ENCODE data around the gene OPCML. TPM values are rescaled to one million over a fixed set of nuclear protein-coding genes. Genes with fewer than 3 reads are reported as not detected.
"Not testable (repeated sequence)": the region's sequence is repeated elsewhere in the genome, so short reads cannot be mapped to it uniquely, and the experiment has no call there.

Gene OPCML
- total RNA-seq, 1 donor from 2014 or later = 0.61 TPM

GRCh38 chr11:132379540-132379939 lies 1152.8 kb downstream of the OPCML start:
- peaks cover 5% of the 10 kb centered on the region for H3K9me3 Mint-ChIP-seq (ENCODE audit: unreplicated experiment)
- DNase-seq = no peak

GRCh38 chr11:132373405-132374143 lies 1158.7 kb downstream of the OPCML start:
- TF ChIP-seq CTCF (IDR thresholded peaks at IDR 0.05; ENCODE audit: partially characterized antibody, unreplicated experiment) = no peak
- DNase-seq = no peak
- Mint-ChIP-seq H3K27ac (ENCODE audit: unreplicated experiment) (no peak overlapping the region), H3K27me3 (ENCODE audit: unreplicated experiment) (no peaks in the 10 kb centered on the region), H3K4me1 (ENCODE audit: low read depth, unreplicated experiment) (no peaks in the 10 kb centered on the region), H3K36me3 (ENCODE audit: unreplicated experiment) (no peaks in the 10 kb centered on the region), H3K4me3 (ENCODE audit: unreplicated experiment) (no peak overlapping the region), H3K9me3 (ENCODE audit: unreplicated experiment) (no peaks in the 10 kb centered on the region)

More at GRCh38 chr11:132379540-132379939, 1152.8 kb downstream of the OPCML start:
- Mint-ChIP-seq H3K27ac (ENCODE audit: unreplicated experiment) (no peak overlapping the region), H3K27me3 (ENCODE audit: unreplicated experiment) (peaks cover 1% of the 10 kb centered on the region), H3K36me3 (ENCODE audit: unreplicated experiment) (peaks cover 15% of the 10 kb centered on the region), H3K4me1 (ENCODE audit: low read depth, unreplicated experiment) (no peaks in the 10 kb centered on the region), H3K4me3 (ENCODE audit: unreplicated experiment) (no peak overlapping the region)
- no peak for TF ChIP-seq CTCF (IDR thresholded peaks at IDR 0.05; ENCODE audit: partially characterized antibody, unreplicated experiment)

GRCh38 chr11:132370114-132370513 lies 1162.2 kb downstream of the OPCML start:
- not testable (repeated sequence) for H3K27me3 Mint-ChIP-seq (ENCODE audit: unreplicated experiment); H3K27ac Mint-ChIP-seq (ENCODE audit: unreplicated experiment); H3K36me3 Mint-ChIP-seq (ENCODE audit: unreplicated experiment); H3K4me3 Mint-ChIP-seq (ENCODE audit: unreplicated experiment); H3K9me3 Mint-ChIP-seq (ENCODE audit: unreplicated experiment); H3K4me1 Mint-ChIP-seq (ENCODE audit: low read depth, unreplicated experiment); DNase-seq

- no peak for TF ChIP-seq CTCF (IDR thresholded peaks at IDR 0.05; ENCODE audit: partially characterized antibody, unreplicated experiment)
- H3K36me3 Mint-ChIP-seq (ENCODE audit: unreplicated experiment) = no peaks in the 10 kb centered on the region
- DNase-seq = no peak
- no peaks in the 10 kb centered on the region for H3K9me3 Mint-ChIP-seq (ENCODE audit: unreplicated experiment)
- no peaks in the 10 kb centered on the region for H3K27me3 Mint-ChIP-seq (ENCODE audit: unreplicated experiment)
- no peak overlapping the region for H3K4me3 Mint-ChIP-seq (ENCODE audit: unreplicated experiment)
- H3K27ac Mint-ChIP-seq (ENCODE audit: unreplicated experiment) = no peak overlapping the region
- H3K4me1 Mint-ChIP-seq (ENCODE audit: low read depth, unreplicated experiment) = no peaks in the 10 kb centered on the region
Observed at GRCh38 chr11:132367293-132367692, 1165.0 kb downstream of the OPCML start.

GRCh38 chr11:132365650-132366049 lies 1166.7 kb downstream of the OPCML start:
- Mint-ChIP-seq H3K9me3 (ENCODE audit: unreplicated experiment) (no peaks in the 10 kb centered on the region), H3K36me3 (ENCODE audit: unreplicated experiment) (no peaks in the 10 kb centered on the region), H3K4me1 (ENCODE audit: low read depth, unreplicated experiment) (no peaks in the 10 kb centered on the region)

More at GRCh38 chr11:132365650-132366049, 1166.7 kb downstream of the OPCML start:
- no peak for TF ChIP-seq CTCF (IDR thresholded peaks at IDR 0.05; ENCODE audit: partially characterized antibody, unreplicated experiment)
- H3K27me3 Mint-ChIP-seq (ENCODE audit: unreplicated experiment) = no peaks in the 10 kb centered on the region
- no peak overlapping the region for H3K4me3 Mint-ChIP-seq (ENCODE audit: unreplicated experiment)
- DNase-seq = no peak
- no peak overlapping the region for H3K27ac Mint-ChIP-seq (ENCODE audit: unreplicated experiment)
